ENCODE data around the gene SIGLEC8. TPM values are rescaled to one million over a fixed set of nuclear protein-coding genes. Genes with fewer than 3 reads are reported as not detected.

The SIGLEC8 gene
- total RNA-seq, 1 experiment from 2014 or later: not detected

GRCh38 chr19:51480590-51480989 lies 22.3 kb upstream of the SIGLEC8 start:
- Histone ChIP-seq H3K79me2 (ENCODE audit: low read length) (no peaks in the 10 kb centered on the region), H3K9ac (ENCODE audit: low read length) (no peak overlapping the region), H3K4me2 (ENCODE audit: low read length) (no peak overlapping the region), H3K36me3 (ENCODE audit: low read depth, low read length) (no peaks in the 10 kb centered on the region), H3K4me3 (ENCODE audit: low read length) (no peak overlapping the region), H3K27me3 (ENCODE audit: low read length) (peaks cover 11% of the 10 kb centered on the region; the same call in 1 of the 2 replicates), H3K27ac (ENCODE audit: low read length) (no peak overlapping the region), H4K20me1 (ENCODE audit: low read length) (no peaks in the 10 kb centered on the region), H2AFZ (ENCODE audit: low read length) (no peak overlapping the region), H3F3A (ENCODE audit: low read length, unreplicated experiment) (peaks cover 2% of the 10 kb centered on the region), H3K9me3 (ENCODE audit: low read length) (no peaks in the 10 kb centered on the region), H3K9me2 (replicated peaks; ENCODE audit: low read length) (no peaks in the 10 kb centered on the region), H3K4me1 (ENCODE audit: insufficient read depth, low read length) (peaks cover 6% of the 10 kb centered on the region)
- intact Hi-C loops (cut with micrococcal nuclease): no loop called here
- TF ChIP-seq CTCF (conservative IDR thresholded peaks at IDR 0.05; ENCODE audit: low read depth, low read length) (no peak), EZH2 (IDR thresholded peaks at IDR 0.05; ENCODE audit: low read length, unreplicated experiment) (no peak), EZH2phosphoT487 (IDR thresholded peaks at IDR 0.05; ENCODE audit: borderline replicate concordance, low read length) (no peak)
- no TSS peak for BruUV-seq (replicated peaks)
- ChIA-PET POLR2A (ENCODE audit: unreplicated experiment) (no interaction called here), CTCF (no interaction called here)
- peak; percentile 57 for DNase-seq
- ATAC-seq: no peak

- Histone ChIP-seq H3K4me3 (ENCODE audit: low read length) (no peak overlapping the region), H3K9me3 (ENCODE audit: low read length) (no peaks in the 10 kb centered on the region), H3K9me2 (replicated peaks; ENCODE audit: low read length) (no peaks in the 10 kb centered on the region), H3K27me3 (ENCODE audit: low read length) (peaks cover 11% of the 10 kb centered on the region; the same call in 1 of the 2 replicates), H3K79me2 (ENCODE audit: low read length) (no peaks in the 10 kb centered on the region), H3K4me1 (ENCODE audit: insufficient read depth, low read length) (peaks cover 15% of the 10 kb centered on the region), H2AFZ (ENCODE audit: low read length) (no peak overlapping the region), H3K36me3 (ENCODE audit: low read depth, low read length) (no peaks in the 10 kb centered on the region), H3K4me2 (ENCODE audit: low read length) (no peak overlapping the region), H4K20me1 (ENCODE audit: low read length) (no peaks in the 10 kb centered on the region), H3K27ac (ENCODE audit: low read length) (no peak overlapping the region), H3F3A (ENCODE audit: low read length, unreplicated experiment) (peaks cover 6% of the 10 kb centered on the region), H3K9ac (ENCODE audit: low read length) (no peak overlapping the region)
- intact Hi-C loops (cut with micrococcal nuclease): no loop called here
- DNase-seq: peak; percentile 31
- ATAC-seq: no peak
- ChIA-PET POLR2A (ENCODE audit: unreplicated experiment) (no interaction called here), CTCF (no interaction called here)
- no TSS peak for BruUV-seq (replicated peaks)
- TF ChIP-seq CTCF (conservative IDR thresholded peaks at IDR 0.05; ENCODE audit: low read depth, low read length): no peak
Measured at GRCh38 chr19:51479531-51480331, 21.5 kb upstream of the SIGLEC8 start.

Data from PC-3 (cell line).